HEK293T (cell line): ENCODE results near the gene DENND2D.

Experiments used
- CTCF ChIA-PET: fragments of 350-600 bp; formaldehyde crosslinking; extraction: SDS; loops from one replicate; lab custom pipeline; 2021; ENCODE audit warnings: antibody characterized with exemption, inconsistent platforms; lab: Yijun Ruan, JAX
- POLR2A ChIA-PET: fragments of 350-600 bp; formaldehyde crosslinking; extraction: SDS; loops from one replicate; lab custom pipeline; 2020; ENCODE audit warnings: antibody characterized with exemption, inconsistent platforms; lab: Yijun Ruan, JAX
- DNase-seq: peaks from one replicate; pipeline ENCODE4 v3.0.0; 2012; ENCODE audit warnings: mixed read lengths; ENCODE audit errors: extremely low spot score
- ARNT ChIP-seq: fragments of 450-650 bp; IDR thresholded peaks from 2 replicates; pipeline ENCODE4 v1.6.1; 2017; ENCODE audit warnings: mild to moderate bottlenecking
- BHLHE40 ChIP-seq: fragments of 450-650 bp; IDR thresholded peaks from 2 replicates; pipeline ENCODE4 v1.6.1; 2016; ENCODE audit warnings: mild to moderate bottlenecking, moderate library complexity, borderline replicate concordance
- CTBP1 ChIP-seq: fragments of 450-650 bp; IDR thresholded peaks from 2 replicates; pipeline ENCODE4 v1.6.1; 2016; ENCODE audit warnings: borderline replicate concordance
- ELF4 ChIP-seq: fragments of 450-650 bp; IDR thresholded peaks from 2 replicates; pipeline ENCODE4 v1.6.1; 2017; ENCODE audit warnings: antibody characterized with exemption
- FOXA1 ChIP-seq: fragments of 450-650 bp; IDR thresholded peaks from 2 replicates; pipeline ENCODE4 v1.6.1; 2016; ENCODE audit warnings: mild to moderate bottlenecking
- FOXK2 ChIP-seq: fragments of 450-650 bp; IDR thresholded peaks from 2 replicates; pipeline ENCODE4 v1.6.1; 2016; ENCODE audit warnings: mild to moderate bottlenecking
- FOXM1 ChIP-seq: fragments of 450-650 bp; IDR thresholded peaks from 2 replicates; pipeline ENCODE4 v1.6.1; 2017; ENCODE audit warnings: mild to moderate bottlenecking, borderline replicate concordance
- HDGF ChIP-seq: fragments of 450-650 bp; IDR thresholded peaks from 2 replicates; pipeline ENCODE4 v1.6.1; 2017; ENCODE audit warnings: antibody characterized with exemption, borderline replicate concordance
- L3MBTL2 ChIP-seq: fragments of 450-650 bp; conservative IDR thresholded peaks from 2 replicates; pipeline ENCODE4 v1.6.1; 2016; ENCODE audit warnings: mild to moderate bottlenecking
- LEF1 ChIP-seq: fragments of 450-650 bp; IDR thresholded peaks from 2 replicates; pipeline ENCODE4 v1.6.1; 2017; ENCODE audit warnings: mild to moderate bottlenecking, borderline replicate concordance
- NFRKB ChIP-seq: fragments of 450-650 bp; IDR thresholded peaks from 2 replicates; pipeline ENCODE4 v1.6.1; 2016; ENCODE audit warnings: mild to moderate bottlenecking, moderate library complexity
- PKNOX1 ChIP-seq: fragments of 450-650 bp; IDR thresholded peaks from 2 replicates; pipeline ENCODE4 v1.6.1; 2016
- SP1 ChIP-seq: fragments of 450-650 bp; IDR thresholded peaks from 2 replicates; pipeline ENCODE4 v1.6.1; 2017
- SUZ12 ChIP-seq: fragments of 450-650 bp; IDR thresholded peaks from 2 replicates; pipeline ENCODE4 v1.6.1; 2016; ENCODE audit warnings: mild to moderate bottlenecking
- TARDBP ChIP-seq: fragments of 450-650 bp; IDR thresholded peaks from 2 replicates; pipeline ENCODE4 v1.6.1; 2016
- ZNF384 ChIP-seq: fragments of 450-650 bp; IDR thresholded peaks from 2 replicates; pipeline ENCODE4 v1.6.1; 2016

The DENND2D gene

GRCh38 chr1:111199881-111200801 lies at the start of gene DENND2D:
DENND2D (minus strand) TSS chr1:111200646; CDS start chr1:111200459, 187 bp downstream.
- TF ChIP-seq L3MBTL2: no peak
- TF ChIP-seq FOXA1: no peak
- TF ChIP-seq HDGF: no peak
- no peak for TF ChIP-seq SUZ12
- POLR2A ChIA-PET: no interaction called here
- DNase-seq: no peak
- CTCF ChIA-PET: no interaction called here

- CTCF ChIA-PET: interaction anchor here (1.5 kb wide), 1 partner anchor 26 kb away, joined by 3 read pairs; no protein-coding TSS in a partner anchor
Measured at GRCh38 chr1:111249960-111250359, 49.5 kb upstream of the DENND2D start.

GRCh38 chr1:111247125-111247838 lies 46.8 kb upstream of the DENND2D start:
- CTCF ChIA-PET: no interaction called here
- no peak for DNase-seq
- TF ChIP-seq CTBP1 (no peak), FOXA1 (no peak), SUZ12 (no peak), L3MBTL2 (no peak), BHLHE40 (no peak), SP1 (no peak), ARNT (no peak), FOXK2 (no peak), LEF1 (no peak), TARDBP (no peak), ZNF384 (no peak), HDGF (no peak), FOXM1 (no peak)
- POLR2A ChIA-PET: no interaction called here

More at GRCh38 chr1:111249960-111250359, 49.5 kb upstream of the DENND2D start:
- DNase-seq: no peak
- POLR2A ChIA-PET: no interaction called here
- TF ChIP-seq FOXM1: no peak
- TF ChIP-seq SUZ12: no peak
- no peak for TF ChIP-seq HDGF
- no peak for TF ChIP-seq SP1
- TF ChIP-seq BHLHE40: no peak
- no peak for TF ChIP-seq LEF1
- TF ChIP-seq ZNF384: no peak
- TF ChIP-seq PKNOX1: no peak

GRCh38 chr1:111242805-111243523 lies 42.5 kb upstream of the DENND2D start:
- no peak for DNase-seq
- CTCF ChIA-PET: no interaction called here
- POLR2A ChIA-PET: no interaction called here
- no peak for TF ChIP-seq TARDBP
- TF ChIP-seq FOXK2: no peak
- no peak for TF ChIP-seq FOXM1
- no peak for TF ChIP-seq NFRKB
- no peak for TF ChIP-seq LEF1
- TF ChIP-seq FOXA1: no peak
- no peak for TF ChIP-seq ZNF384

GRCh38 chr1:111241797-111242196 lies 41.4 kb upstream of the DENND2D start:
- POLR2A ChIA-PET: no interaction called here

GRCh38 chr1:111238056-111238795 lies 37.8 kb upstream of the DENND2D start:
- ChIA-PET CTCF (no interaction called here), POLR2A (no interaction called here)
- DNase-seq: no peak
- TF ChIP-seq FOXA1: no peak

More at GRCh38 chr1:111241797-111242196, 41.4 kb upstream of the DENND2D start:
- TF ChIP-seq L3MBTL2 (no peak), LEF1 (no peak), PKNOX1 (no peak), SP1 (no peak)
- DNase-seq: no peak
- CTCF ChIA-PET: no interaction called here

GRCh38 chr1:111236806-111237205 lies 36.4 kb upstream of the DENND2D start:
- ChIA-PET POLR2A (no interaction called here), CTCF (no interaction called here)
- DNase-seq: no peak
- TF ChIP-seq ARNT (no peak), ZNF384 (no peak), NFRKB (no peak), FOXK2 (no peak), CTBP1 (no peak), FOXM1 (no peak), L3MBTL2 (no peak), TARDBP (no peak), FOXA1 (no peak), SP1 (no peak), HDGF (no peak), SUZ12 (no peak), ELF4 (no peak), BHLHE40 (no peak)
